Uterus (tissue), 4 donors: Measurements from ENCODE around the gene ERVK3-1. TPM values are rescaled to one million over a fixed set of nuclear protein-coding genes. Genes with fewer than 3 reads are reported as not detected.
A peak's percentile ranks its signal among the peaks of the same experiment; 100 is the strongest.

Experiments
- DNase-seq, 2 donors: peaks; one replicate each; pipeline ENCODE4 v3.0.0-alpha.2; 2019 to 2020
- H3K27ac ChIP-seq, 2 donors: fragments of 200-600 bp; sonication (generic); 1 replicate in 1 of 2; 2 replicates in 1 of 2; pipeline ENCODE4 v1.5.1; 2016 to 2018
- H3K27me3 ChIP-seq, 2 donors: fragments of 200-600 bp; sonication (generic); one replicate each; pipeline ENCODE4 v1.5.1; 2018 to 2019; ENCODE audit warnings: control low read depth in 1 of 2
- H3K36me3 ChIP-seq, 2 donors: fragments of 200-600 bp; sonication (generic); one replicate each; pipeline ENCODE4 v1.5.1; 2019; ENCODE audit warnings: control low read depth in 1 of 2
- H3K4me1 ChIP-seq, 2 donors: fragments of 200-600 bp; sonication (generic); one replicate each; pipeline ENCODE4 v1.5.1; 2018 to 2019; ENCODE audit warnings: control low read depth in 1 of 2
- H3K4me3 ChIP-seq, 2 donors: fragments of 200-600 bp; sonication (generic); 1 replicate in 1 of 2; 2 replicates in 1 of 2; pipeline ENCODE4 v1.5.1; 2018 to 2019; ENCODE audit warnings: mild to moderate bottlenecking in 1 of 2
- H3K9me3 ChIP-seq, 2 donors: fragments of 200-600 bp; sonication (generic); one replicate each; pipeline ENCODE4 v1.5.1; 2019; ENCODE audit warnings: control low read depth in 1 of 2
- CTCF ChIP-seq, 4 experiments: fragments of 200-600 bp in 2 of 4; fragments of 450-650 bp in 2 of 4; sonication (generic) in 2 of 4; IDR thresholded peaks; one replicate each; pipeline ENCODE4 v1.5.1; 2016 to 2019; ENCODE audit warnings: antibody characterized with exemption in 4 of 4, mild to moderate bottlenecking in 2 of 4, moderate library complexity in 1 of 4
- POLR2A ChIP-seq, 2 donors: fragments of 450-650 bp; IDR thresholded peaks; one replicate each; pipeline ENCODE4 v1.6.1; 2016; ENCODE audit warnings: antibody characterized with exemption in 2 of 2, mild to moderate bottlenecking in 1 of 2, moderate library complexity in 1 of 2
- intact Hi-C: fragments of 100-400 bp; cut with DNase I; formaldehyde crosslinking; loops from one replicate; pipeline ENCODE4 v1.15.1; 2023; ENCODE audit warnings: low total_unique reads
- total RNA-seq, 4 donors: library from RNA; depleted of rRNA in 3 of 4; stranded (reverse); fragments of >200 nt in 3 of 4; gene quantifications; one replicate each; pipeline versions ENCODE4 v1.1.0 to v1.2.4, GENCODE V29; 2014 to 2023
- donor health status: DM: yes; HTN: yes; CAD: no.

The ERVK3-1 gene
- total RNA-seq, 4 donors from 2014 or later: 27.1 to 62.1 (median 39.2) TPM

- Histone ChIP-seq H3K27ac (no peak overlapping the region), H3K4me1 (peaks cover 0 to 5% of the 10 kb centered on the region in 2 donors), H3K9me3 (no peaks in the 10 kb centered on the region), H3K27me3 (no peaks in the 10 kb centered on the region), H3K4me3 (no peak overlapping the region), H3K36me3 (no peaks in the 10 kb centered on the region)
- TF ChIP-seq POLR2A (IDR thresholded peaks at IDR 0.05) (no peak), CTCF (IDR thresholded peaks at IDR 0.05) (no peak)
- DNase-seq: no peak
- intact Hi-C loops: no loop called here
Measured at GRCh38 chr19:58325311-58326022, 20.3 kb downstream of the ERVK3-1 start.

- Histone ChIP-seq H3K4me1 (peaks cover 0 to 5% of the 10 kb centered on the region in 2 donors), H3K27me3 (no peaks in the 10 kb centered on the region), H3K9me3 (no peaks in the 10 kb centered on the region), H3K4me3 (peak overlapping the region; percentile 82 to 83), H3K27ac (peak overlapping the region; percentile 94 to 95), H3K36me3 (no peaks in the 10 kb centered on the region)
- no peak for DNase-seq
- TF ChIP-seq CTCF (IDR thresholded peaks at IDR 0.05): no peak
- TF ChIP-seq POLR2A (IDR thresholded peaks at IDR 0.05): no peak
- intact Hi-C loops: no loop called here
Measured at GRCh38 chr19:58326501-58326913, 21.3 kb downstream of the ERVK3-1 start.

- intact Hi-C loops: no loop called here
- H3K27ac ChIP-seq: peak within 1 kb of the TSS; percentile 94 to 95
- H3K4me3 ChIP-seq: peak within 1 kb of the TSS; percentile 82 to 83
- no peaks in the 10 kb centered on the region for H3K36me3 ChIP-seq
- TF ChIP-seq POLR2A (IDR thresholded peaks at IDR 0.05): peak; percentile 50 to 78
- peak in 1 of 4 experiments; percentile 17 for TF ChIP-seq CTCF (IDR thresholded peaks at IDR 0.05)
- peaks cover 0 to 5% of the 10 kb centered on the region in 2 donors for H3K4me1 ChIP-seq
- no peaks in the 10 kb centered on the region for H3K9me3 ChIP-seq
- peak; percentile 95 to 97 for DNase-seq
- H3K27me3 ChIP-seq: no peaks in the 10 kb centered on the region
Measured at GRCh38 chr19:58326914-58327726, 21.9 kb downstream of the ERVK3-1 start, which contains the start of gene ZSCAN22. Gene ZSCAN22 (plus strand): TSS chr19:58326994. CDS start chr19:58334803, 7,809 bp downstream.

- no peaks in the 10 kb centered on the region for H3K36me3 ChIP-seq
- no peak for TF ChIP-seq CTCF (IDR thresholded peaks at IDR 0.05)
- TF ChIP-seq POLR2A (IDR thresholded peaks at IDR 0.05): no peak
- no peak overlapping the region for H3K27ac ChIP-seq
- peaks cover 0 to 5% of the 10 kb centered on the region in 2 donors for H3K4me1 ChIP-seq
- no peak for DNase-seq
- no peak overlapping the region for H3K4me3 ChIP-seq
- intact Hi-C loops: no loop called here
- H3K27me3 ChIP-seq: no peaks in the 10 kb centered on the region
- no peaks in the 10 kb centered on the region for H3K9me3 ChIP-seq
Measured at GRCh38 chr19:58328999-58329398, 23.8 kb downstream of the ERVK3-1 start.

- no peak for DNase-seq
- Histone ChIP-seq H3K4me1 (peaks cover 0 to 5% of the 10 kb centered on the region in 2 donors), H3K9me3 (no peaks in the 10 kb centered on the region), H3K4me3 (no peak overlapping the region), H3K27me3 (no peaks in the 10 kb centered on the region), H3K36me3 (no peaks in the 10 kb centered on the region), H3K27ac (no peak overlapping the region)
- intact Hi-C loops: no loop called here
- TF ChIP-seq CTCF (IDR thresholded peaks at IDR 0.05) (no peak), POLR2A (IDR thresholded peaks at IDR 0.05) (no peak)
Measured at GRCh38 chr19:58330458-58330857, 25.3 kb downstream of the ERVK3-1 start.
